Measurements from ENCODE around the gene XDH. TPM values are rescaled to one million over a fixed set of nuclear protein-coding genes. Genes with fewer than 3 reads are reported as not detected.

The XDH gene
- polyA plus RNA-seq (2012; ENCODE audit: insufficient read depth, insufficient read length, low read depth), result not detected

DNA sequence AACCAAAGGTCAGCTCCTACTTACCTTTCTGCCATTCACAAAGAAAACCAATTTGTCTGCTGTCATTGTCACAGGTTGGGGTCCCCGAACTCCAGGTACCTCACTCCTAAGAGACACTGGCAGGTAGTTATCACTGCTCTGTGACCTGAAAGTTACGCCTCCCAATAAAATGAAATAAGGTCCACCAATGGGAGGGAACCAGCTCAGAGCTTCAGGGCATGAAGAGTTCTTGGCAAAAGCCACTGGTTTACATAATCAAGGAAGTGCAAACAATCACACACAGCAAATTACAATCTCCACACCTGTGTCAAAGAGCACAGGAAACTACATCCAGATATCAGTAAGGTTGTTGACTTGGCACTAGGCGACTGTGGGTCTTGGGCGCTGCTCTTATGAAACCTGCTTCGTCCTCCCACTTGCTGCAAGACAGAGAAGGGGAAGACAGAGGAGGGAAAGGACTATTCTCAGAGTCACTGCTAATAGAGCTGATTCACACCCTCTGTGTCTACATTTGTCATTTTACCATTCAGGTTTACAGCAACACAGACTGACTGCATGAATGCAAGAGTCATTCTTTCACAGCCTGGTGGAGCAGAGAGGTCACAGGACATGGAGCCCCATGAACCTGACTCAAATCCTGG is at the start of gene XDH:
Gene XDH, minus strand, starts transcription at position 142 of the 641 bp plus-strand sequence. Its CDS starts 76 bp downstream, at position 66.
- H3K4me1 ChIP-seq, result no peaks in the 10 kb centered on the region
- no peaks in the 10 kb centered on the region for H3K9me3 ChIP-seq
- H3K36me3 ChIP-seq, result no peaks in the 10 kb centered on the region
- H3K4me3 ChIP-seq (ENCODE audit: low read depth, low read length), result no peak within 1 kb of the TSS
- DNase-seq, result no peak
- TF ChIP-seq, protein P1, sequence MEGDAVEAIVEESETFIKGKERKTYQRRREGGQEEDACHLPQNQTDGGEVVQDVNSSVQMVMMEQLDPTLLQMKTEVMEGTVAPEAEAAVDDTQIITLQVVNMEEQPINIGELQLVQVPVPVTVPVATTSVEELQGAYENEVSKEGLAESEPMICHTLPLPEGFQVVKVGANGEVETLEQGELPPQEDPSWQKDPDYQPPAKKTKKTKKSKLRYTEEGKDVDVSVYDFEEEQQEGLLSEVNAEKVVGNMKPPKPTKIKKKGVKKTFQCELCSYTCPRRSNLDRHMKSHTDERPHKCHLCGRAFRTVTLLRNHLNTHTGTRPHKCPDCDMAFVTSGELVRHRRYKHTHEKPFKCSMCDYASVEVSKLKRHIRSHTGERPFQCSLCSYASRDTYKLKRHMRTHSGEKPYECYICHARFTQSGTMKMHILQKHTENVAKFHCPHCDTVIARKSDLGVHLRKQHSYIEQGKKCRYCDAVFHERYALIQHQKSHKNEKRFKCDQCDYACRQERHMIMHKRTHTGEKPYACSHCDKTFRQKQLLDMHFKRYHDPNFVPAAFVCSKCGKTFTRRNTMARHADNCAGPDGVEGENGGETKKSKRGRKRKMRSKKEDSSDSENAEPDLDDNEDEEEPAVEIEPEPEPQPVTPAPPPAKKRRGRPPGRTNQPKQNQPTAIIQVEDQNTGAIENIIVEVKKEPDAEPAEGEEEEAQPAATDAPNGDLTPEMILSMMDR (IDR thresholded peaks at IDR 0.05; ENCODE audit: low read depth, low read length), result no peak
- no peaks in the 10 kb centered on the region for H3K27me3 ChIP-seq

DNA sequence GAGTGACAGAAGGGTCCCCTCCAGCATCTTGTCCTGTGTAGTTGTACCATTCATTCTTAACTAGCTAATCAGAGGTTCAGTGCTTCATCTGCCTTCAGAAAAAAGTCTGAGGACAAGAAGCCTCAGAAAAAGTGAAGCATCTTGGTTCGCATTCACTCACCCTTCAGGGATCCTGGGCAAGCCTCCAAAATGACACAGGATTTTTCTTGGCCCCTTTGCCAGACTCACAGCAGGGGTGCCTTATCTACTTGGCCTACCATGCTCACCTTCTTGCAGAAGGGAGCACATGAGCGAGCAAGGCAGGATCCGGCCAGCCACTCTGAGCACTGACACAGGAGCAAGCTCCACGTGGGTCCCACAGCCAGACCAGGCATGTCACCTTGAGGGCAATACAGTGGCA is 43.1 kb upstream of the XDH start:
- H3K9me3 ChIP-seq, result no peaks in the 10 kb centered on the region
- no peak for DNase-seq
- TF ChIP-seq, protein P1 (IDR thresholded peaks at IDR 0.05; ENCODE audit: low read depth, low read length), result no peak
- no peaks in the 10 kb centered on the region for H3K27me3 ChIP-seq
- no peaks in the 10 kb centered on the region for H3K36me3 ChIP-seq
- H3K4me1 ChIP-seq, result no peaks in the 10 kb centered on the region
- H3K4me3 ChIP-seq (ENCODE audit: low read depth, low read length), result no peak overlapping the region

DNA sequence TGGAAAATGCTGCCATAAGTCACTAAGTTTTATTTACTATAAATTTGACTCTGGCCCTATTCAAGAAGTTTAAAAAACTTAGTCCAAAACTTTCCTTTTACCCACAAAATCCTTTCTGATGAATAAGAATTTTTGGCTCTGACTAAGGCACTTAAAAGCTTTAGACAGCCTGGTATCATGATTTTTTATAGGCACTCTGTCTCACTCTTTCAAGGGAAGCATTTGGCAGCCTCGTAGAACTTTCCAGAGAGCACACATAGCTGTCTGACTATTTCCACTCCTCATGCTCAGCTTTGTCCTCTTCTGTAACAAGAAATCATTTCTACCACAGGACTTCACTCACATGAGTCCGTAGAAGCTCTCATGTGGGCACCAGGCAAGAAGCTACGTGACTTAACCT is 32.3 kb upstream of the XDH start:
- H3K4me1 ChIP-seq, result no peaks in the 10 kb centered on the region
- no peaks in the 10 kb centered on the region for H3K36me3 ChIP-seq
- TF ChIP-seq, protein P1 (IDR thresholded peaks at IDR 0.05; ENCODE audit: low read depth, low read length), result no peak

DNA sequence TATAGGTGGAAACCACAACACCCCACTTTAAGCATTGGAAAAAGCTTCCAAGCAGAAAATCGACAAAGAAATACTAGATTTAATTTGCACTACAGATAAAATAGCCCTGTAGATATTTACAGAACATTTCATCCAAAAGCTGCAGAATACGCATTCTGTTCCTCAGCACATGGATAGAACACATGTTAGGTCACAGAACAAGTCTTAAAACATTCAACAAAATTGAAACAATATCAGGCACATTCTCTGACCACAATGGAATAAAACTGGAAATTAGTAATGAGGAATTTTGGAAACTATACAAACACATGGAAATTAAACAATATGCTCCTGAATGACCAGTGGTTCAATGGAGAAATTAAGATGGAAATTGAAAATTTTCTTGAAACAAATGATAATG is 27.8 kb upstream of the XDH start:
- Histone ChIP-seq H3K4me3 (ENCODE audit: low read depth, low read length) (no peak overlapping the region), H3K9me3 (no peaks in the 10 kb centered on the region), H3K27me3 (no peaks in the 10 kb centered on the region), H3K36me3 (no peaks in the 10 kb centered on the region), H3K4me1 (no peaks in the 10 kb centered on the region)
- TF ChIP-seq, protein P1 (IDR thresholded peaks at IDR 0.05; ENCODE audit: low read depth, low read length), result no peak
- no peak for DNase-seq

More for the DNA sequence above, 32.3 kb upstream of the XDH start:
- H3K4me3 ChIP-seq (ENCODE audit: low read depth, low read length), result no peak overlapping the region
- no peaks in the 10 kb centered on the region for H3K27me3 ChIP-seq
- H3K9me3 ChIP-seq, result no peaks in the 10 kb centered on the region
- no peak for DNase-seq

DNA sequence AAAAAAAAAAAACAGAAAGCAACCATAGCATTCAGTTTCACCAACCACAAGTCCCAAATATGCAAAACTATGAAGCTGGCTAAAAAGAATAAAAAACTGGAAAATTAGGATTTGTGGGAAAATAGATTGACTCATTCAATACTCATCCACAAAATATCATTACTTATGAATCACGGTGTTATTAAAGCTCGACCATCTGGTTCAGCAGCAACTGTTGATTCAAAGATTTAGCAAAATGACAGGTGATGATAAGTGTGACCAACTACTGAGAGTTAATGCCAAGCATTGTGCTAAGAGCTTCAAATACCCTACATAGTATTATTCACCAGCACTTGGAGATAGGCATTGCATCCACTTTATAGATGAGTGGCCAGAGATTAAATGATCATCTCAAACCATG is 26.2 kb upstream of the XDH start:
- H3K4me3 ChIP-seq (ENCODE audit: low read depth, low read length), result no peak overlapping the region
- TF ChIP-seq, protein P1 (IDR thresholded peaks at IDR 0.05; ENCODE audit: low read depth, low read length), result no peak
- DNase-seq, result no peak
- H3K9me3 ChIP-seq, result no peaks in the 10 kb centered on the region
- no peaks in the 10 kb centered on the region for H3K4me1 ChIP-seq
- no peaks in the 10 kb centered on the region for H3K27me3 ChIP-seq
- H3K36me3 ChIP-seq, result no peaks in the 10 kb centered on the region

DNA sequence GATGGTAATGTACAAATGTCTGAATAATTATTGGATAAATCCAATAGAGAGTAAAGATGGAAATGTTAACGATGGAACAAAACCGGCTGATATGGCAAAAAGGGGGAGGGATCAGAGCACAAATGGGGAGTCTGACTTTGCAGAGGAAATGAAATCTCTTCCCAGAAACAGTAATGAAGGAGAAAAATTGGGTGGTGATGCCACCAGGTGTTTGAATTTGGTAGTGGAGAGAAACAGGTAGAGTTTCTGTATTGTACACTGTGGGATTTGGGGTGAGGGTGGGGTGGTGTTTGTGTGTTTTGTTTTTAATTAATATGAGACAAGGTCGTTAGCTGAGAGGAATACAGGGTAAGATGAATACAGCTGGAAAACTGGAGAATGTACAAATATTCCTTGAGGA is 20.4 kb upstream of the XDH start:
- DNase-seq, result no peak

More for the DNA sequence above, 20.4 kb upstream of the XDH start:
- H3K27me3 ChIP-seq, result peaks cover 3% of the 10 kb centered on the region
- TF ChIP-seq, protein P1 (IDR thresholded peaks at IDR 0.05; ENCODE audit: low read depth, low read length), result no peak; the same call in 1 of the 2 replicates
- no peaks in the 10 kb centered on the region for H3K9me3 ChIP-seq
- no peak overlapping the region for H3K4me3 ChIP-seq (ENCODE audit: low read depth, low read length)
- H3K4me1 ChIP-seq, result no peaks in the 10 kb centered on the region
- no peaks in the 10 kb centered on the region for H3K36me3 ChIP-seq

Data from BE2C (cell line).